H1 (cell line): Measurements from ENCODE around the gene TNNI2. TPM values are rescaled to one million over a fixed set of nuclear protein-coding genes. Genes with fewer than 3 reads are reported as not detected.

Experiments
- CTCF ChIA-PET: fragments of 300-600 bp; sonication (Branson Sonifier 250); formaldehyde crosslinking; loops from one replicate; lab custom pipeline; 2021; ENCODE audit not compliant: partially characterized antibody; lab: Charles Lee
- POLR2A ChIA-PET: fragments of 300-600 bp; sonication (Branson Sonifier 250); formaldehyde crosslinking; loops from one replicate; lab custom pipeline; 2021; ENCODE audit warnings: inconsistent platforms; ENCODE audit not compliant: partially characterized antibody; lab: Charles Lee
- DNase-seq, 2 experiments: peaks; one replicate each; pipeline versions ENCODE4 v3.0.0 to v3.0.0-alpha.2; 2010 to 2022; ENCODE audit warnings: low spot score in 2 of 2, low read depth in 1 of 2, mixed read lengths in 1 of 2
- FAIRE-seq: peaks from 2 replicates; lab custom pipeline; 2011; peaks lifted over from hg19 to GRCh38; lab: Jason Lieb, UNC
- H2AFZ ChIP-seq: 2 replicates; pipeline ENCODE4 v1.8.1; 2012; ENCODE audit warnings: low read length, inconsistent platforms
- H2AK5ac ChIP-seq: 2 replicates; pipeline ENCODE4 v1.6.1; 2013; ENCODE audit warnings: low read depth, low read length
- H2BK120ac ChIP-seq: replicated peaks from 2 replicates; pipeline ENCODE3; 2013; ENCODE audit warnings: low read depth, low read length, inconsistent platforms
- H2BK12ac ChIP-seq: 2 replicates; pipeline ENCODE4 v1.6.1; 2013; ENCODE audit warnings: low read depth, low read length
- H2BK15ac ChIP-seq: 2 replicates; pipeline ENCODE4 v1.6.1; 2013; ENCODE audit warnings: low read length
- H2BK20ac ChIP-seq: 2 replicates; pipeline ENCODE4 v1.6.1; 2013; ENCODE audit warnings: low read length
- H2BK5ac ChIP-seq: 2 replicates; pipeline ENCODE4 v1.6.1; 2013; ENCODE audit warnings: low read depth, low read length
- H3K14ac ChIP-seq: 2 replicates; pipeline ENCODE4 v1.6.1; 2013; ENCODE audit warnings: inconsistent platforms; ENCODE audit not compliant: insufficient read length
- H3K18ac ChIP-seq: 2 replicates; pipeline ENCODE4 v1.6.1; 2013; ENCODE audit warnings: low read length; ENCODE audit errors: extremely low read depth
- H3K23ac ChIP-seq: 2 replicates; pipeline ENCODE4 v1.6.1; 2013; ENCODE audit warnings: inconsistent platforms; ENCODE audit not compliant: insufficient read length
- H3K23me2 ChIP-seq: 2 replicates; pipeline ENCODE4 v1.6.1; 2013; ENCODE audit warnings: low read depth, low read length
- H3K27ac ChIP-seq: 2 replicates; pipeline ENCODE4 v1.6.1; 2011; ENCODE audit warnings: low read depth, low read length, inconsistent platforms
- H3K27me3 ChIP-seq, 4 experiments: replicated peaks in 1 of 4; 1 replicate in 1 of 4; 2 replicates in 3 of 4; pipeline versions ENCODE4 v1.6.1 to v1.8.1; 2011 to 2013; ENCODE audit warnings: low read length in 3 of 4, mild to moderate bottlenecking in 3 of 4, inconsistent platforms in 2 of 4, mixed read lengths in 2 of 4, moderate library complexity in 1 of 4; ENCODE audit not compliant: control insufficient read depth in 3 of 4, insufficient read depth in 3 of 4; ENCODE audit errors: extremely low read depth in 1 of 4
- H3K36me3 ChIP-seq, 4 experiments: 2 replicates each; pipeline versions ENCODE4 v1.6.1 to v1.8.1; 2011 to 2013; ENCODE audit warnings: mild to moderate bottlenecking in 4 of 4, low read length in 3 of 4, moderate library complexity in 2 of 4, control low read depth in 1 of 4, inconsistent platforms in 1 of 4; ENCODE audit not compliant: insufficient read depth in 4 of 4, control insufficient read depth in 2 of 4
- H3K4ac ChIP-seq: replicated peaks from 2 replicates; pipeline ENCODE3; 2013; ENCODE audit warnings: low read length, low read depth, mixed read lengths, inconsistent platforms; ENCODE audit not compliant: insufficient read length
- H3K4me1 ChIP-seq, 4 experiments: replicated peaks in 1 of 4; 1 replicate in 1 of 4; 2 replicates in 3 of 4; pipeline versions ENCODE4 v1.6.1 to v1.8.1; 2011 to 2013; ENCODE audit warnings: low read length in 3 of 4, inconsistent platforms in 2 of 4, mixed read lengths in 1 of 4; ENCODE audit not compliant: insufficient read depth in 4 of 4, control insufficient read depth in 3 of 4
- H3K4me2 ChIP-seq, 2 experiments: 2 replicates each; pipeline versions ENCODE4 v1.6.1 to v1.8.1; 2011 to 2013; ENCODE audit warnings: low read depth in 2 of 2, low read length in 2 of 2, control low read depth in 1 of 2, inconsistent platforms in 1 of 2, mild to moderate bottlenecking in 1 of 2; ENCODE audit not compliant: insufficient read depth in 1 of 2
- H3K4me3 ChIP-seq, 4 experiments: fragments of 200-600, 300-600 bp in 1 of 4; sonication (generic), shearing (Covaris generic), sonication (Bioruptor Twin) in 1 of 4; 2 replicates each; pipeline versions ENCODE4 v1.5.1 to v1.8.1; 2011 to 2016; ENCODE audit warnings: low read length in 4 of 4, low read depth in 3 of 4, control low read depth in 2 of 4, inconsistent platforms in 2 of 4, mild to moderate bottlenecking in 2 of 4, mixed read lengths in 1 of 4, moderate library complexity in 1 of 4; ENCODE audit not compliant: insufficient read depth in 2 of 4; ENCODE audit errors: extremely low read depth in 1 of 4
- H3K56ac ChIP-seq: replicated peaks from 2 replicates; pipeline ENCODE3; 2013; ENCODE audit warnings: low read depth, mild to moderate bottlenecking, mixed read lengths, low read length, inconsistent platforms; ENCODE audit not compliant: insufficient read length
- H3K79me1 ChIP-seq: 2 replicates; pipeline ENCODE4 v1.6.1; 2013; ENCODE audit warnings: low read depth, low read length, control low read depth
- H3K79me2 ChIP-seq, 2 experiments: 2 replicates each; pipeline versions ENCODE4 v1.6.1 to v1.8.1; 2012 to 2013; ENCODE audit warnings: low read length in 2 of 2, mild to moderate bottlenecking in 2 of 2, inconsistent platforms in 1 of 2; ENCODE audit not compliant: insufficient read depth in 2 of 2, control insufficient read depth in 1 of 2
- H3K9ac ChIP-seq, 4 experiments: replicated peaks in 1 of 4; 1 replicate in 1 of 4; 2 replicates in 3 of 4; pipeline versions ENCODE4 v1.6.1 to v1.8.1; 2011 to 2013; ENCODE audit warnings: low read depth in 3 of 4, low read length in 3 of 4, control low read depth in 2 of 4, mild to moderate bottlenecking in 2 of 4, moderate library complexity in 2 of 4, inconsistent platforms in 1 of 4; ENCODE audit errors: extremely low read depth in 1 of 4
- H3K9me3 ChIP-seq, 2 experiments: 2 replicates each; pipeline versions ENCODE4 v1.6.1 to v1.8.1; 2012 to 2013; ENCODE audit warnings: mild to moderate bottlenecking in 2 of 2, moderate library complexity in 2 of 2, control low read depth in 1 of 2, inconsistent platforms in 1 of 2, low read depth in 1 of 2, low read length in 1 of 2, mixed read lengths in 1 of 2; ENCODE audit not compliant: insufficient read depth in 2 of 2
- H4K20me1 ChIP-seq, 2 experiments: replicated peaks in 1 of 2; 2 replicates each; pipeline versions ENCODE3 to v1.8.1; 2011 to 2013; ENCODE audit warnings: inconsistent platforms in 2 of 2, low read length in 2 of 2, mild to moderate bottlenecking in 1 of 2; ENCODE audit not compliant: insufficient read depth in 2 of 2, control insufficient read depth in 1 of 2
- H4K5ac ChIP-seq: 2 replicates; pipeline ENCODE4 v1.6.1; 2013; ENCODE audit warnings: low read length, low read depth, mixed read lengths, inconsistent platforms; ENCODE audit not compliant: insufficient read length
- H4K8ac ChIP-seq: 2 replicates; pipeline ENCODE4 v1.8.0; 2013; ENCODE audit warnings: mild to moderate bottlenecking, moderate library complexity, low read length, inconsistent platforms; ENCODE audit not compliant: insufficient read depth; ENCODE audit errors: extremely low read depth
- H4K91ac ChIP-seq: replicated peaks from 2 replicates; pipeline ENCODE3; 2013; ENCODE audit warnings: low read length, mixed read lengths, inconsistent platforms; ENCODE audit not compliant: insufficient read length
- ATF3 ChIP-seq: IDR thresholded peaks from 2 replicates; pipeline ENCODE4 v1.6.1; 2011; ENCODE audit warnings: low read depth, mild to moderate bottlenecking, low read length; ENCODE audit not compliant: insufficient read depth
- CHD2 ChIP-seq: IDR thresholded peaks from 2 replicates; pipeline ENCODE4 v1.6.1; 2012; ENCODE audit warnings: low read length, improper control_type of control experiment
- JUND ChIP-seq: IDR thresholded peaks from 2 replicates; pipeline ENCODE4 v1.6.1; 2011; ENCODE audit warnings: mild to moderate bottlenecking, improper control_type of control experiment, low read length
- KDM4A ChIP-seq: IDR thresholded peaks from one replicate; pipeline ENCODE4 v1.7.1; 2012; ENCODE audit warnings: low read depth, mild to moderate bottlenecking, moderate library complexity, low read length, inconsistent platforms; ENCODE audit not compliant: severe bottlenecking
- NRF1 ChIP-seq: IDR thresholded peaks from 2 replicates; pipeline ENCODE4 v1.6.1; 2011; ENCODE audit warnings: mild to moderate bottlenecking, low read depth, low read length, improper control_type of control experiment
- POLR2AphosphoS5 ChIP-seq: IDR thresholded peaks from 2 replicates; pipeline ENCODE4 v1.6.1; 2011; ENCODE audit warnings: low read depth, low read length
- RNF2 ChIP-seq: fragments of 200-900, 300-1000 bp; sonication (generic); IDR thresholded peaks from 2 replicates; pipeline ENCODE4 v1.7.1; 2016; ENCODE audit warnings: borderline replicate concordance, low read depth, mild to moderate bottlenecking, antibody characterized with exemption, low read length; ENCODE audit not compliant: poor library complexity, severe bottlenecking; ENCODE audit errors: missing control alignments
- RXRA ChIP-seq: IDR thresholded peaks from 2 replicates; pipeline ENCODE4 v1.6.1; 2011; ENCODE audit warnings: low read depth, mild to moderate bottlenecking, low read length, moderate library complexity; ENCODE audit not compliant: insufficient read depth
- SAP30 ChIP-seq: fragments of 300-600 bp; sonication (generic); IDR thresholded peaks from 2 replicates; pipeline ENCODE4 v1.7.1; 2012; ENCODE audit warnings: low read length, moderate library complexity, mild to moderate bottlenecking, inconsistent platforms; ENCODE audit not compliant: insufficient read depth, insufficient replicate concordance
- TCF12 ChIP-seq: IDR thresholded peaks from 2 replicates; pipeline ENCODE4 v1.6.1; 2011; ENCODE audit warnings: low read depth, mild to moderate bottlenecking, low read length
- WGBS, 2 experiments: shearing (Covaris generic) in 1 of 2; methylation state at CpG; one replicate each; pipeline versions ENCODE4 v1.1.6 to v1.1.7; 2013 to 2015; ENCODE audit warnings: low lambda C conversion rate in 2 of 2, mixed read lengths in 2 of 2, inconsistent platforms in 1 of 2, low coverage in 1 of 2, missing lambda C conversion rate in 1 of 2; ENCODE audit not compliant: insufficient replicate concordance in 2 of 2, insufficient coverage in 1 of 2, insufficient read length in 1 of 2; ENCODE audit errors: extremely low coverage in 1 of 2, missing lambda C conversion rate in 1 of 2; 5-methylcytosine and 5-hydroxymethylcytosine counted together
- polyA plus RNA-seq, 7 experiments: library from polyadenylated mRNA; depleted of rRNA in 3 of 7; stranded (reverse) in 5 of 7; unstranded in 2 of 7; fragments of >200 nt in 5 of 7; fragments of 200-250 nt in 2 of 7; gene quantifications; 1 replicate in 5 of 7; 2 replicates in 1 of 7; 4 replicates in 1 of 7; pipeline versions ENCODE4 v1.2.1 to v1.2.3, GENCODE V29; 2011 to 2013; ENCODE audit warnings: missing spikeins in 2 of 7, mixed read lengths in 2 of 7
- total RNA-seq: library from RNA; stranded (reverse); fragmentation: NEBNext Ultra II Directional; extraction: Animal tissue kit (Norgen Biotek cat#: 25700); gene quantifications from 2 replicates; pipeline ENCODE4 v1.2.1, GENCODE V29; 2021

Gene TNNI2
- total and polyA plus RNA-seq, 2 of the 8 experiments (the other 6 are each of a cell fraction or from before 2014, with no cell fraction given), result not detected

GRCh38 chr11:1844221-1845094, 5.7 kb downstream of the TNNI2 start:
- Histone ChIP-seq H3K9ac (no peak overlapping the region), H2BK12ac (no peak overlapping the region), H3K56ac (no peak overlapping the region), H2BK5ac (no peak overlapping the region; the same call in 1 of the 2 replicates), H3K14ac (no peak overlapping the region), H3K79me1 (no peaks in the 10 kb centered on the region), H4K5ac (no peak overlapping the region), H3K9me3 (no peaks in the 10 kb centered on the region), H3K4me3 (no peak overlapping the region), H2AFZ (no peak overlapping the region), H4K20me1 (no peaks in the 10 kb centered on the region), H4K91ac (no peak overlapping the region), H3K18ac (no peak overlapping the region), H3K4me2 (no peak overlapping the region), H3K27ac (no peak overlapping the region), H3K4me1 (peaks cover 0 to 3% (median 0%) of the 10 kb centered on the region in 4 experiments; a peak in 1 of 7 replicates), H3K23me2 (no peaks in the 10 kb centered on the region), H2BK120ac (no peak overlapping the region), H3K4ac (no peak overlapping the region), H2AK5ac (no peak overlapping the region), H3K79me2 (no peaks in the 10 kb centered on the region), H3K27me3 (no peaks in the 10 kb centered on the region), H3K36me3 (no peaks in the 10 kb centered on the region), H4K8ac (no peak overlapping the region), H2BK15ac (no peak overlapping the region), H3K23ac (no peak overlapping the region), H2BK20ac (no peak overlapping the region)
- POLR2A ChIA-PET, result no interaction called here
- DNase-seq (no peak), FAIRE-seq (no peak)
- WGBS, 2 experiments, result 85% methylated on average over 17 of the region's 23 CpGs; no CpG with 5 or more reads in 1 of the 2 experiments
- TF ChIP-seq TCF12 (no peak), CHD2 (no peak), RNF2 (no peak), ATF3 (no peak), POLR2AphosphoS5 (no peak), NRF1 (no peak), RXRA (no peak), KDM4A (no peak), JUND (no peak), SAP30 (no peak)
- CTCF ChIA-PET, result interaction anchor here (1.8 to 1.9 kb wide), 2 partner anchors 11 to 151 kb away, joined by 4 to 8 read pairs; no protein-coding TSS in a partner anchor
